ENCODE data around the gene MEIS3.

- TF ChIP-seq CTCF (IDR thresholded peaks at IDR 0.05) (no peak), EP300 (IDR thresholded peaks at IDR 0.05) (no peak)
Measured at GRCh38 chr19:47447470-47448359, 28.4 kb upstream of the MEIS3 start.
